Measurements from ENCODE around the gene ATP6V0A1.

ATP6V0A1 gene

DNA sequence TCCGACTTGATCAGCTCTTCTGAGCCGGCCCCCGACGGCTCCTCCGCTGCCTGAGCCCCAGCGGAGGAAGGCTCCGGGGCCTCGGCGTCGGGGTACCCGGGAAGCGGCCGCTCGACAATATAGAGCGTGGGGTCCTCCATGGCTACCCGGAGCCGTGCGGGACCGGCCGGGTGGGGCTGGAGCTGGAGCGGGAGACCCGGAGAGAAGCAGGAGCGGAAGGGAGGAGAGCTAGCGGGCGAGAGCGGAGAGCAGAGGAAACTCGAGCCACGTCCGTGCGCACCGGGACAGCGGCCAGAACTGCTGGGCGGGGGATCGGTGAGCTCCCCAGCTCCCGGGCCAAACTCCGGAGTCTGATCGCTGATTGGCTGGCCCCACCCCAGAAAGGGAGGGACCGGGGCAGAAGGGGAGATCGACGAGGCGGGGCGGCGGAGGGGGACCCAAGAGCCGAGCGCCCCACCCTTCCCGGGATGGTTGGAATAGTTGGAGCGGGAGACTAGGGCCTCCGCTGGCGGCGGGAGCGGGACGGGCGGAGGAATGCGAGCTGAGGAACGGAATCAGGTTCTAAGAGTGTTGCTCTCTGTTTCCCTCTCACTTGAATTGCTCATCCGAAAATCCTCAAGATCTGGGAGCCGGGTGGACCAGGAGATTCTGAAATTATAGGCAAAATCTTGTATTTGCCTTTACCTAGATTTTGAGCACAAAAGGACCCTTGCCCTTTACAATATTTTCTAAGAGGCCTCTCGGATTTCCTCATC is 35.5 kb upstream of the ATP6V0A1 start, which contains the start of gene CAVIN1:
Gene CAVIN1, minus strand, starts transcription at position 299 of the 755 bp plus-strand sequence. Its CDS starts 159 bp downstream, at position 140.
- no peak within 1 kb of the TSS for H3K27ac ChIP-seq (replicated peaks)
- peaks cover 46% of the 10 kb centered on the region for H3K27me3 ChIP-seq (ENCODE audit: insufficient read depth, poor library complexity, severe bottlenecking)
- TF ChIP-seq GABPA (IDR thresholded peaks at IDR 0.05; ENCODE audit: low read depth) (no peak), POLR2AphosphoS5 (IDR thresholded peaks at IDR 0.05; ENCODE audit: low read depth) (no peak), CTCF (IDR thresholded peaks at IDR 0.05; ENCODE audit: insufficient read depth, low read length) (no peak), SPI1 (IDR thresholded peaks at IDR 0.05; ENCODE audit: borderline replicate concordance, low read depth) (no peak)
- TF ChIP-seq, protein P1, sequence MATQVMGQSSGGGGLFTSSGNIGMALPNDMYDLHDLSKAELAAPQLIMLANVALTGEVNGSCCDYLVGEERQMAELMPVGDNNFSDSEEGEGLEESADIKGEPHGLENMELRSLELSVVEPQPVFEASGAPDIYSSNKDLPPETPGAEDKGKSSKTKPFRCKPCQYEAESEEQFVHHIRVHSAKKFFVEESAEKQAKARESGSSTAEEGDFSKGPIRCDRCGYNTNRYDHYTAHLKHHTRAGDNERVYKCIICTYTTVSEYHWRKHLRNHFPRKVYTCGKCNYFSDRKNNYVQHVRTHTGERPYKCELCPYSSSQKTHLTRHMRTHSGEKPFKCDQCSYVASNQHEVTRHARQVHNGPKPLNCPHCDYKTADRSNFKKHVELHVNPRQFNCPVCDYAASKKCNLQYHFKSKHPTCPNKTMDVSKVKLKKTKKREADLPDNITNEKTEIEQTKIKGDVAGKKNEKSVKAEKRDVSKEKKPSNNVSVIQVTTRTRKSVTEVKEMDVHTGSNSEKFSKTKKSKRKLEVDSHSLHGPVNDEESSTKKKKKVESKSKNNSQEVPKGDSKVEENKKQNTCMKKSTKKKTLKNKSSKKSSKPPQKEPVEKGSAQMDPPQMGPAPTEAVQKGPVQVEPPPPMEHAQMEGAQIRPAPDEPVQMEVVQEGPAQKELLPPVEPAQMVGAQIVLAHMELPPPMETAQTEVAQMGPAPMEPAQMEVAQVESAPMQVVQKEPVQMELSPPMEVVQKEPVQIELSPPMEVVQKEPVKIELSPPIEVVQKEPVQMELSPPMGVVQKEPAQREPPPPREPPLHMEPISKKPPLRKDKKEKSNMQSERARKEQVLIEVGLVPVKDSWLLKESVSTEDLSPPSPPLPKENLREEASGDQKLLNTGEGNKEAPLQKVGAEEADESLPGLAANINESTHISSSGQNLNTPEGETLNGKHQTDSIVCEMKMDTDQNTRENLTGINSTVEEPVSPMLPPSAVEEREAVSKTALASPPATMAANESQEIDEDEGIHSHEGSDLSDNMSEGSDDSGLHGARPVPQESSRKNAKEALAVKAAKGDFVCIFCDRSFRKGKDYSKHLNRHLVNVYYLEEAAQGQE (IDR thresholded peaks at IDR 0.05; ENCODE audit: insufficient replicate concordance, low read depth): no peak
- no peak within 1 kb of the TSS for H3K4me3 ChIP-seq (replicated peaks; ENCODE audit: insufficient read depth, low read length)
- no peak for DNase-seq (ENCODE audit: low read depth in 1 of 2, low spot score in 1 of 2)

DNA sequence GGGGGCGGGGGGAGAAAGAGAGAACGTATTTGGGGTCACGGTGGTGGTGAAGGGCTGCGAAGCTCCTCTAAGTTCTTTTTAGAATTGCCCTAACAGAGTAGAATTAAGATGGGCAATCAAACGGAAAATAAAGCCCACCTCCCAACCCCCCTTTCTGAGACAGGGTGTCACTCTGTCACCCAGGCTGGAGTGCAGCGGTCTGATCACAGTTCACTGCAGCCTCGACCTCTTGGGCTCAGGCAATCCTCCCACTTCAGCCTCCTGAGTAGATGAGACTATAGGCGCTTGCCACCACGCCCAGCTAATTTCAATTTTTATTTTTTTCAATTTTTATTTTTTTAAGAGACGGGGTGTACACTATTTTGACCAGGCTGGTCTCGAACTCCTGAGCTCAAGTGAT is 34.9 kb upstream of the ATP6V0A1 start:
- Histone ChIP-seq H3K27me3 (ENCODE audit: insufficient read depth, poor library complexity, severe bottlenecking) (peaks cover 46% of the 10 kb centered on the region), H3K27ac (replicated peaks) (no peak overlapping the region), H3K4me3 (replicated peaks; ENCODE audit: insufficient read depth, low read length) (no peak overlapping the region)
- DNase-seq (ENCODE audit: low read depth in 1 of 2, low spot score in 1 of 2): no peak
- no peak for TF ChIP-seq CTCF (IDR thresholded peaks at IDR 0.05; ENCODE audit: insufficient read depth, low read length)
- TF ChIP-seq POLR2AphosphoS5 (IDR thresholded peaks at IDR 0.05; ENCODE audit: low read depth): no peak
- TF ChIP-seq SPI1 (IDR thresholded peaks at IDR 0.05; ENCODE audit: borderline replicate concordance, low read depth): no peak

DNA sequence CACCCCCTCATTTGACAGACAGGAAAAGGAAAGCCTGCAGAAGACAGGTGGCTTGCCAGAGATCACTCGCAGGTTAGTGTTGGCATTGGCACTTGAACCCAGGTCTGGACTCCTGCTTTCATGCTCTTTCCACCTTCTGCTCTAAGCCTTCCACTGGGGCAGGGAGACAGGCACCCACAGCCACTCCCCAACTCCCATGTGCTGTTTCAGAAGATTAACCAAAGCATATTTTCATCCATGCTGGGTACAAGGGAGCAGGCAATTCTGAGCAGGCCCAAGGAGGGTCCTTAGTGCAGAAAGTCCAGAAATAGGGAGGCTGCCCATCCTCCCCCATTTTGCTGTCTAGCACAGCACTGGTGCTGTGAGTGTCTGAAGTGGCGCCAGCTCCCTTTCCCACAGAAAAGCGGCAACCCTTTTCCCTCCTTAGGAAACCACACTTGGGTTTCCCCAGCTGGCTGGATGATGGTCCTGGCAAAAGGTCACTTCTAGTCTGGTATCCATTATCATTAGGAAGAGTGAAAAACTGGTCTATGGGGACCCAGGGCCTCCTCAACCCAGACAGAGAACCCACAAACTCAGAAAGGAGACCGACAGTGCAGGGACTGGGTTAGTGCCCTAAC is 33.6 kb upstream of the ATP6V0A1 start:
- Histone ChIP-seq H3K27me3 (ENCODE audit: insufficient read depth, poor library complexity, severe bottlenecking) (peaks cover 46% of the 10 kb centered on the region), H3K4me3 (replicated peaks; ENCODE audit: insufficient read depth, low read length) (no peak overlapping the region), H3K27ac (replicated peaks) (no peak overlapping the region)
- no peak for TF ChIP-seq SPI1 (IDR thresholded peaks at IDR 0.05; ENCODE audit: borderline replicate concordance, low read depth)
- TF ChIP-seq CTCF (IDR thresholded peaks at IDR 0.05; ENCODE audit: insufficient read depth, low read length): no peak
- no peak for TF ChIP-seq POLR2AphosphoS5 (IDR thresholded peaks at IDR 0.05; ENCODE audit: low read depth)
- no peak for TF ChIP-seq GABPA (IDR thresholded peaks at IDR 0.05; ENCODE audit: low read depth)
- TF ChIP-seq, protein P1 (IDR thresholded peaks at IDR 0.05; ENCODE audit: insufficient replicate concordance, low read depth): no peak
- DNase-seq (ENCODE audit: low read depth in 1 of 2, low spot score in 1 of 2): no peak
